Measurements from ENCODE around the gene DTYMK. TPM values are rescaled to one million over a fixed set of nuclear protein-coding genes. Genes with fewer than 3 reads are reported as not detected.

DTYMK gene
- total and polyA plus RNA-seq, 2 donors (not counting 1 experiment from before 2014, with no cell fraction given), result 19.5 to 26.3 TPM

DNA sequence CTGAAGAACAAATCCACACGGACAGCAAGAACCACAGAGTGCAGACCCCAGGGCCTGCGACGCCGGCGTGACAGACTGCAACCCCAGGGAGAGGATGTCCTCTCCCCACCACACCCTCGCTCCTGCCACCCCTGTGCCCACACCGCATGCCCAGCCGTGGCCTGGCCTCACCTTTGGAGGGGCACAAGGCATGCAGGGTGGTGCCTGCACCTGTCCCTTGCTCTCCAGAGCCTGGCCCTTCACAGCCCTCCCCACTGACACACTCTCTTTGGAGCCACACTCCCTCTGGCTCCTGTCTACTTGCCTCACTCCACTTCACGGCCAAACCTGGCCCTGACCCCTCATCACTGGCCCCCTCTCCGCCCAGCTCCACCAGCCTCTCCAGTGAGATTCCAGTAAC, 58.9 kb downstream of the DTYMK start:
- H3K27ac Mint-ChIP-seq, result no peak overlapping the region
- H3K4me3 Mint-ChIP-seq, result no peak overlapping the region
- no peak overlapping the region for H2AFZ ChIP-seq (ENCODE audit: insufficient read depth, low read depth, low read length, poor library complexity, severe bottlenecking)
- no peaks in the 10 kb centered on the region for H3K27me3 Mint-ChIP-seq
- no peaks in the 10 kb centered on the region for H3K9me3 Mint-ChIP-seq (ENCODE audit: insufficient read depth)
- POLR2A ChIA-PET, result no interaction called here
- peaks cover 5% of the 10 kb centered on the region for H3K4me1 Mint-ChIP-seq
- no peak overlapping the region for H3K4me3 ChIP-seq (ENCODE audit: control extremely low read depth in 1 of 5, extremely low read depth in 1 of 5, insufficient read depth in 1 of 5, low read depth in 2 of 5, low read length in 4 of 5)
- H3K4me1 ChIP-seq (ENCODE audit: control insufficient read depth in 2 of 2, insufficient read depth in 2 of 2, low read length in 2 of 2), result peaks cover 0 to 9% of the 10 kb centered on the region in 2 donors
- no peak overlapping the region for H3K9ac ChIP-seq (ENCODE audit: low read length)
- H3K4me2 ChIP-seq (replicated peaks; ENCODE audit: low read depth, low read length, poor library complexity, severe bottlenecking), result no peak overlapping the region
- ATAC-seq (ENCODE audit: low read depth), result no peak
- H3K9me3 ChIP-seq (ENCODE audit: control extremely low read depth in 1 of 3, control insufficient read depth in 2 of 3, insufficient read depth in 1 of 3, low read length in 2 of 3), result no peaks in the 10 kb centered on the region
- H3K36me3 ChIP-seq (replicated peaks in 1 of 2; ENCODE audit: control extremely low read depth in 1 of 2, control insufficient read depth in 1 of 2, extremely low read depth in 1 of 2, insufficient read depth in 2 of 2, low read length in 1 of 2), result peaks cover 0 to 9% of the 10 kb centered on the region in 2 experiments
- no peak for TF ChIP-seq EZH2 (IDR thresholded peaks at IDR 0.05; ENCODE audit: borderline replicate concordance, insufficient read depth, low read depth, low read length, poor library complexity, severe bottlenecking)
- TF ChIP-seq, protein P1, sequence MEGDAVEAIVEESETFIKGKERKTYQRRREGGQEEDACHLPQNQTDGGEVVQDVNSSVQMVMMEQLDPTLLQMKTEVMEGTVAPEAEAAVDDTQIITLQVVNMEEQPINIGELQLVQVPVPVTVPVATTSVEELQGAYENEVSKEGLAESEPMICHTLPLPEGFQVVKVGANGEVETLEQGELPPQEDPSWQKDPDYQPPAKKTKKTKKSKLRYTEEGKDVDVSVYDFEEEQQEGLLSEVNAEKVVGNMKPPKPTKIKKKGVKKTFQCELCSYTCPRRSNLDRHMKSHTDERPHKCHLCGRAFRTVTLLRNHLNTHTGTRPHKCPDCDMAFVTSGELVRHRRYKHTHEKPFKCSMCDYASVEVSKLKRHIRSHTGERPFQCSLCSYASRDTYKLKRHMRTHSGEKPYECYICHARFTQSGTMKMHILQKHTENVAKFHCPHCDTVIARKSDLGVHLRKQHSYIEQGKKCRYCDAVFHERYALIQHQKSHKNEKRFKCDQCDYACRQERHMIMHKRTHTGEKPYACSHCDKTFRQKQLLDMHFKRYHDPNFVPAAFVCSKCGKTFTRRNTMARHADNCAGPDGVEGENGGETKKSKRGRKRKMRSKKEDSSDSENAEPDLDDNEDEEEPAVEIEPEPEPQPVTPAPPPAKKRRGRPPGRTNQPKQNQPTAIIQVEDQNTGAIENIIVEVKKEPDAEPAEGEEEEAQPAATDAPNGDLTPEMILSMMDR (IDR thresholded peaks at IDR 0.05), result no peak
- peaks cover 16% of the 10 kb centered on the region for H4K20me1 ChIP-seq (ENCODE audit: control insufficient read depth, insufficient read depth, low read length, poor library complexity, severe bottlenecking)
- H3K27me3 ChIP-seq (replicated peaks in 1 of 4; ENCODE audit: control extremely low read depth in 1 of 4, control insufficient read depth in 3 of 4, insufficient read depth in 4 of 4, low read length in 3 of 4), result no peaks in the 10 kb centered on the region
- intact Hi-C loops (cut with micrococcal nuclease), result no loop called here
- no peak for DNase-seq
- peaks cover 83% of the 10 kb centered on the region for H3K79me2 ChIP-seq (ENCODE audit: control insufficient read depth, insufficient read depth, low read length)
- CTCF ChIA-PET, result no interaction called here
- H3K27ac ChIP-seq (ENCODE audit: low read length in 2 of 2), result no peak overlapping the region
- WGBS (ENCODE audit: insufficient coverage), result 98% methylated on average over 10 of the region's 10 CpGs

Other genes with a start within 250 kb of the DTYMK start
- gene STK25, start 178.2 kb downstream of the DTYMK start, total RNA-seq, result 183 TPM in 2 replicates
- gene STK25, start 178.2 kb downstream of the DTYMK start, polyA plus RNA-seq, result 378 and 418 TPM in 2 replicates
- gene BOK, start 128.1 kb downstream of the DTYMK start, total RNA-seq, result 0.10 TPM in 2 replicates
- 0.12 and 0.22 TPM in 2 replicates for gene BOK, start 128.1 kb downstream of the DTYMK start, polyA plus RNA-seq
- gene THAP4, start 49.7 kb downstream of the DTYMK start, total RNA-seq, result 26.5 and 29.9 TPM in 2 replicates
- gene THAP4, start 49.7 kb downstream of the DTYMK start, polyA plus RNA-seq, result 26.8 and 41.0 TPM in 2 replicates
- 130 and 145 TPM in 2 replicates for gene ATG4B, start 49.1 kb downstream of the DTYMK start, total RNA-seq
- 130 and 161 TPM in 2 replicates for gene ATG4B, start 49.1 kb downstream of the DTYMK start, polyA plus RNA-seq
- gene ING5, start 15.2 kb upstream of the DTYMK start, total RNA-seq, result 82.9 and 91.1 TPM in 2 replicates
- gene ING5, start 15.2 kb upstream of the DTYMK start, polyA plus RNA-seq, result 70.7 and 75.9 TPM in 2 replicates
- gene D2HGDH, start 47.8 kb upstream of the DTYMK start, total RNA-seq, result 57.1 and 67.7 TPM in 2 replicates
- gene D2HGDH, start 47.8 kb upstream of the DTYMK start, polyA plus RNA-seq, result 44.0 and 64.5 TPM in 2 replicates
- gene GAL3ST2, start 90.0 kb upstream of the DTYMK start, total RNA-seq, result 0.51 TPM in 1 of 2 replicates, not detected in the other
- gene GAL3ST2, start 90.0 kb upstream of the DTYMK start, polyA plus RNA-seq, result 0.10 and 0.30 TPM in 2 replicates
- 0.29 TPM in 1 of 2 replicates, not detected in the other for gene NEU4, start 122.4 kb upstream of the DTYMK start, total RNA-seq
- 0.19 and 1.6 TPM in 2 replicates for gene NEU4, start 122.4 kb upstream of the DTYMK start, polyA plus RNA-seq
- 0.87 and 1.3 TPM in 2 replicates for gene PDCD1, start 172.1 kb upstream of the DTYMK start, total RNA-seq
- 0.28 and 0.29 TPM in 2 replicates for gene PDCD1, start 172.1 kb upstream of the DTYMK start, polyA plus RNA-seq
- not detected in 2 replicates for gene RTP5, start 182.9 kb upstream of the DTYMK start, total RNA-seq
- gene RTP5, start 182.9 kb upstream of the DTYMK start, polyA plus RNA-seq, result 0.30 TPM in 1 of 2 replicates, not detected in the other